GM18502 (cell line): ENCODE measurements around the gene CHST8.
"Not testable (repeated sequence)": the region's sequence is repeated elsewhere in the genome, so short reads cannot be mapped to it uniquely, and the experiment has no call there.

Experiments used
- ATAC-seq: cut with Tn5 transposase; IDR thresholded peaks from one replicate; pipeline ENCODE4 v1.9.1; 2021; ENCODE audit warnings: mild to moderate bottlenecking; ENCODE audit not compliant: unreplicated experiment, poor library complexity

Gene CHST8

GRCh38 chr19:33616346-33616745 lies 5.4 kb upstream of the CHST8 start:
- ATAC-seq: no peak

- ATAC-seq: no peak
These were observed 4.9 kb upstream of the CHST8 start for GRCh38 chr19:33616857-33617256.

DNA sequence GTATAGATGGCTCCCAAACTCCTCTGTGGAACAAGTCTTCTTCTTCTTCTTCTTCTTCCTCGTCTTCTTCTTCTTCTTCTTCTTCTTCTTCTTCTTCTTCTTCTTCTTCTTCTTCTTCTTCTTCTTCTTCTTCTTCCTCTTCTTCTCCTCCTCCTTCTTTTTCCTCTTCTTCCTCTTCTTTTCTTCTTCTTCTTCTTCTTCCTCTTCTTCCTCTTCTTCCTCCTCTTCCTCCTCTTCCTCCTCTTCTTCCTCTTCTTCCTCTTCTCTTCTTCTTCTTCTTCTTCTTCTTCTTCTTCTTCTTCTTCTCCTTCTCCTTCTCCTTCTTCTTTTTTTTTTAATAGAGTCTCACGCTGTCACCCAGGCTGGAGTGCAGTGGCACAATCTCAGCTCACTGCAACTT lies 3.4 kb upstream of the CHST8 start:
- ATAC-seq: not testable (repeated sequence)

- ATAC-seq: no peak
These were observed 2.9 kb upstream of the CHST8 start for GRCh38 chr19:33618884-33619283.

GRCh38 chr19:33620611-33621010 lies 1.1 kb upstream of the CHST8 start:
- ATAC-seq: no peak

GRCh38 chr19:33621065-33621785 lies 528 bp upstream of the CHST8 start:
- ATAC-seq: no peak

GRCh38 chr19:33622505-33622808 lies 704 bp downstream of the CHST8 start:
- no peak for ATAC-seq

DNA sequence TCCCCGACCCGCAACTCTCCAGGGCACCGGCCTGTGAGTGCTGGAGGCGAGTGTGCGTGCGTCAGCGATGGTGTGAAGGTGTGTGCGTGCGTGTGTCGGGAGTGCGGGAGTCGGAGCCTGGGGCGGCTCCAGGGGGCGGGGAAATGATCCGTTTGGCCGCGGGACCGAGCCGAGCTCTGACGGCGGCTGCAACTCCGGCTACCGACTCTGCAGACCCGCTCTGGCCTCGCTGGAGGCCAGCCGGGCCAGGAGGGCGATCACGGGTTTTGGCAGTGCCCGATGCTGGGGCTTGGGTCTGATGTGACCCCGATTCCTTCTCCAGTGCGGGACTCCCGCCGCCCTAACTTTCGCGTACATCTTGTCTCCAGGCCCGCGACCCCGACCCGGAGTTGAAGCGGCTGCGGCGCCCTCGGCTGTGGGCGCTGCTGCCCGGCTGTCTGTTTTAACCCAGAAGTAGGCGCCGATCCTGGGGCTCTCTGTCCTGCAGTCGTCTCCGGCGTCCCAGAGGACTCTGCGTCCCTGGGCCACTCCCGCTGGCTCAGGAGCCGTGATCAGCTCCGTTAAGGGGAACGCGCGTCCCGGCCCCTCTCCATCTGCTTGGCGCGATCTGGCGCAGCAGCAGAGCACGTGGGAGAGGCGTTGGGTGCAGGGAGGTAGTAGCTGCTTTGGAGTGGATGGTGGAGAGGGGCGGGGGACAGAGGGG lies 1.2 kb downstream of the CHST8 start:
- ATAC-seq: no peak

GRCh38 chr19:33624586-33624985 lies 2.8 kb downstream of the CHST8 start:
- ATAC-seq: no peak

- no peak for ATAC-seq
These were observed 5.8 kb downstream of the CHST8 start for GRCh38 chr19:33627526-33627925.

- ATAC-seq: no peak
These were observed 6.4 kb downstream of the CHST8 start for GRCh38 chr19:33627962-33628839.

DNA sequence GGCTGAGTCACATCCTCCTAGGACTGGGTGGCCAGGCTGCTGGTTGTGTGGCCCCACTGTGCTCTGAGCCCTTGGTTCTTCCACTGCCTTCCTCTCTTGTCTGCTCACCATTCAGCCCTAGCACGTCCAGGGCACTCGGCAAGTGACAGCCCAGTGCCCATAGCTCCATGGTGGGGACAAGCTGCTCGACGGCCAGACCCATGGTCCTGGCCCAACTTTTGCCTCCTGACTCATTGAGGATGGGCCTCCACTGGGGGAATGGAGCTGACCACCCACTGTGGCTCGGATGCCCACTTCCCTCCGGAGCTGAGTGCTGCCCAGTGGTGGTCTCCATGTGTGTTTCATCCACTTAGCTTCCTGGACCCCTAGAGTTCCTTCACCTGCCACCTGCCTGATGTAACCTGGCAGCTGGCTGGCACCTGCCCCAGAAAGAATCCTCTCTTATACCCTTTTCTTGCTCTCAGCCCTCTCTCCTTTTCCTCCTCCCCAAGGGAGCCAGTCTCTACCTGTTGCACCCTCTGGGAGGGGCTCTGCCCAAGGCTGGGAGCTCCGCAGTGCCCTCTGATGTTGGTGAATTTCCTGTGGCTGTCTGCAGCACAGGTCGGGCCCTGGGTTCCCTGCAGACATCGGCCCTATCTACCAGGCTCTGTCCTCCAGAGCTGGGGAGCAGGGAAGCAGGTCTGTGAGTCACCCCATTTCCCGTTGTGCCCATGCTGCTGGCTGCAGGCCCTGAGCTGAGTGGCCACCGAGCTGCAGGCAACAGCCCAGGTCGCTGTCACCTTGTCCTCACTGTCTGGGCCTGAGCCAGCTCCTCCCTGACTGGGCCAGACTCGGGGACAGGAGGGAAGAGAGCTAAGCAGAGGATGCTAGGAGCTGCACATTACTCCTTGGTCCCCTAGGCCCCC lies 7.4 kb downstream of the CHST8 start:
- ATAC-seq: no peak

DNA sequence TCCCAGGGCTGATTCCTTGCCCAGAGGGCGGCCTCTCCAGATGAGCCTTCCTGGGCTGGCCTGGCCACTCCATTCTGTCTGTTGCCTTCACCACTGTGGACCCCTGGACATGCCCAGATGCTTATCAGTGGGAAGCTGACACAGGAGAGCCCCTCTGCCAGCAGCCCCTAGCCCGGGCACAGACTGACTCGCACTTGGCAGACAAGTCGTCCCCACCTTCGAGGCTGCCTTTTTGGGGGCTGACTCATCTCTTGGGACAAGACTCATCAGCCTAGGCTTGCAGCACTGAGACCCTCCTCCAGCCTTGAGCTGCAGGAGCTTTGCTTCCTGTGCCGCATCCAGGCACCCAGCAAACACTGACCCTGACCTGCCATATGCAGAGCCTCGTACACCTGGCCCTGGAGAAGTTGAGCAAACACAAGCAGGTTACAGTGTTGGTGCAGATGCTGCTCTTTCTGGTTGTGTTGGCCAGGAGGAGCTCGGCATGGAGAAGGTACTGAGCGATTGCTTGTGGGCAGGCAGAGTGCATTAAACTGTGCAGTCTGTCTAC lies 8.1 kb downstream of the CHST8 start:
- ATAC-seq: no peak

GRCh38 chr19:33630880-33631608 lies 9.3 kb downstream of the CHST8 start:
- no peak for ATAC-seq

DNA sequence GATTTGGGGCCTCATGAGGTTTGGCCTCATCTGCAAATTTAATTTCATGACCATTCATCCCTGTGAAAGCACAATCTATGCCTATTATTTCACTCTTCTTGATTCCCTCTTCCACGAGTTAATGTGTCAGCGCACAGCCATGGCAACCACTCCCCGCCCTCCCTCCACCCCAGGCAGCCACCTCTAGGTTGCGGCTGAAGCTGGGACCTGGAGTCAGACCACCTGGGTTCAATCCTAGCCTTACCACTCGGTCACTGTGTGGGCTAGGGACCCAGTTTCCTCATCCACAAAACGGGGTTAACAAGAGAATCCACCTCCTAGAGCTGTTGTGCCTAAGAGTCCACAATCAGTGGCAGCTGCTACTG lies 9.8 kb downstream of the CHST8 start:
- ATAC-seq: no peak

- ATAC-seq: no peak
These were observed 12.8 kb downstream of the CHST8 start for GRCh38 chr19:33634361-33635091.

GRCh38 chr19:33638167-33639034 lies 16.6 kb downstream of the CHST8 start:
- no peak for ATAC-seq
